Suprapubic skin (tissue), 4 donors: Measurements from ENCODE around the gene DVL1.

ENCODE experiments used
- CTCF ChIP-seq, 2 donors: fragments of 200-600 bp in 1 of 2; fragments of 450-650 bp in 1 of 2; sonication (generic) in 1 of 2; IDR thresholded peaks; one replicate each; pipeline ENCODE4 v1.5.1; 2016 to 2019; ENCODE audit warnings: antibody characterized with exemption in 2 of 2, mild to moderate bottlenecking in 1 of 2, moderate library complexity in 1 of 2
- EP300 ChIP-seq: sonication (generic); formaldehyde crosslinking; IDR thresholded peaks from one replicate; pipeline ENCODE4 v1.6.1; 2017; ENCODE audit warnings: antibody characterized with exemption
- POLR2AphosphoS5 ChIP-seq, 3 donors: sonication (generic); formaldehyde crosslinking; IDR thresholded peaks; one replicate each; pipeline ENCODE4 v1.6.1; 2017; ENCODE audit warnings: antibody characterized with exemption in 3 of 3

- TF ChIP-seq CTCF (IDR thresholded peaks at IDR 0.05) (no peak), EP300 (no peak), POLR2AphosphoS5 (IDR thresholded peaks at IDR 0.05) (no peak)
Observed at GRCh38 chr1:1355416-1355815, 6.2 kb upstream of the DVL1 start.
